Uterus (tissue), 4 donors: Measurements from ENCODE around the gene PKD1L1. TPM values are rescaled to one million over a fixed set of nuclear protein-coding genes. Genes with fewer than 3 reads are reported as not detected.

Experiments
- DNase-seq, 2 donors: peaks; one replicate each; pipeline ENCODE4 v3.0.0-alpha.2; 2019 to 2020
- H3K27ac ChIP-seq, 2 donors: fragments of 200-600 bp; sonication (generic); 1 replicate in 1 of 2; 2 replicates in 1 of 2; pipeline ENCODE4 v1.5.1; 2016 to 2018
- H3K27me3 ChIP-seq, 2 donors: fragments of 200-600 bp; sonication (generic); one replicate each; pipeline ENCODE4 v1.5.1; 2018 to 2019; ENCODE audit warnings: control low read depth in 1 of 2
- H3K36me3 ChIP-seq, 2 donors: fragments of 200-600 bp; sonication (generic); one replicate each; pipeline ENCODE4 v1.5.1; 2019; ENCODE audit warnings: control low read depth in 1 of 2
- H3K4me1 ChIP-seq, 2 donors: fragments of 200-600 bp; sonication (generic); one replicate each; pipeline ENCODE4 v1.5.1; 2018 to 2019; ENCODE audit warnings: control low read depth in 1 of 2
- H3K4me3 ChIP-seq, 2 donors: fragments of 200-600 bp; sonication (generic); 1 replicate in 1 of 2; 2 replicates in 1 of 2; pipeline ENCODE4 v1.5.1; 2018 to 2019; ENCODE audit warnings: mild to moderate bottlenecking in 1 of 2
- H3K9me3 ChIP-seq, 2 donors: fragments of 200-600 bp; sonication (generic); one replicate each; pipeline ENCODE4 v1.5.1; 2019; ENCODE audit warnings: control low read depth in 1 of 2
- POLR2A ChIP-seq, 2 donors: fragments of 450-650 bp; IDR thresholded peaks; one replicate each; pipeline ENCODE4 v1.6.1; 2016; ENCODE audit warnings: antibody characterized with exemption in 2 of 2, mild to moderate bottlenecking in 1 of 2, moderate library complexity in 1 of 2
- intact Hi-C: fragments of 100-400 bp; cut with DNase I; formaldehyde crosslinking; loops from one replicate; pipeline ENCODE4 v1.15.1; 2023; ENCODE audit warnings: low total_unique reads
- total RNA-seq, 4 donors: library from RNA; depleted of rRNA in 3 of 4; stranded (reverse); fragments of >200 nt in 3 of 4; gene quantifications; one replicate each; pipeline versions ENCODE4 v1.1.0 to v1.2.4, GENCODE V29; 2014 to 2023
- TF ChIP-seq, protein P1 (sequence below), 4 experiments: fragments of 200-600 bp in 2 of 4; fragments of 450-650 bp in 2 of 4; sonication (generic) in 2 of 4; IDR thresholded peaks; one replicate each; pipeline ENCODE4 v1.5.1; 2016 to 2019; ENCODE audit warnings: antibody characterized with exemption in 4 of 4, mild to moderate bottlenecking in 2 of 4, moderate library complexity in 1 of 4
- donor health status: DM: yes; HTN: yes; CAD: no.

The PKD1L1 gene
- total RNA-seq, 4 donors from 2014 or later = under 0.01 to 3.8 (median 0.74) TPM

DNA sequence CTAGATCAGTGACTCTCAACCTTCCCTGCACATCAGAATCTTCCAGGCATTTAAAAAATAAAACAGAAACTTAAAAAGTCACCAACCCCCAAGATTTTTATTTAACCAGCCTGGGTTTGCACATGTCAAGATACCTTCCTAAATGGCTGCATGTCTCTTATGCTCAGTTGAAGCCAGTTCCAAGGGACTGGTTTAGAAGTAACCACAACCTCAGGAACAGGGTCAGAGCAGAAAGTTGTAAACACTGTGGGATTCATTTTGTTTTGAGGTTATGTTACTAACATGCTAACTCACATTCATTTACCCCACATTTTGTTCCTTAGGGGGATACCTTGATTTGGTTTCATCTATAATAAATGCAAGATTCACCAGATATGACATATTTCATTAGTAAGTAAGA, 72.9 kb downstream of the PKD1L1 start:
- intact Hi-C loops = no loop called here
- Histone ChIP-seq H3K9me3 (no peaks in the 10 kb centered on the region), H3K4me1 (no peaks in the 10 kb centered on the region), H3K27me3 (no peaks in the 10 kb centered on the region), H3K27ac (no peak overlapping the region), H3K4me3 (no peak overlapping the region), H3K36me3 (no peaks in the 10 kb centered on the region)
- TF ChIP-seq POLR2A (IDR thresholded peaks at IDR 0.05) = no peak
- TF ChIP-seq, protein P1, sequence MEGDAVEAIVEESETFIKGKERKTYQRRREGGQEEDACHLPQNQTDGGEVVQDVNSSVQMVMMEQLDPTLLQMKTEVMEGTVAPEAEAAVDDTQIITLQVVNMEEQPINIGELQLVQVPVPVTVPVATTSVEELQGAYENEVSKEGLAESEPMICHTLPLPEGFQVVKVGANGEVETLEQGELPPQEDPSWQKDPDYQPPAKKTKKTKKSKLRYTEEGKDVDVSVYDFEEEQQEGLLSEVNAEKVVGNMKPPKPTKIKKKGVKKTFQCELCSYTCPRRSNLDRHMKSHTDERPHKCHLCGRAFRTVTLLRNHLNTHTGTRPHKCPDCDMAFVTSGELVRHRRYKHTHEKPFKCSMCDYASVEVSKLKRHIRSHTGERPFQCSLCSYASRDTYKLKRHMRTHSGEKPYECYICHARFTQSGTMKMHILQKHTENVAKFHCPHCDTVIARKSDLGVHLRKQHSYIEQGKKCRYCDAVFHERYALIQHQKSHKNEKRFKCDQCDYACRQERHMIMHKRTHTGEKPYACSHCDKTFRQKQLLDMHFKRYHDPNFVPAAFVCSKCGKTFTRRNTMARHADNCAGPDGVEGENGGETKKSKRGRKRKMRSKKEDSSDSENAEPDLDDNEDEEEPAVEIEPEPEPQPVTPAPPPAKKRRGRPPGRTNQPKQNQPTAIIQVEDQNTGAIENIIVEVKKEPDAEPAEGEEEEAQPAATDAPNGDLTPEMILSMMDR (IDR thresholded peaks at IDR 0.05) = no peak
- DNase-seq = no peak

DNA sequence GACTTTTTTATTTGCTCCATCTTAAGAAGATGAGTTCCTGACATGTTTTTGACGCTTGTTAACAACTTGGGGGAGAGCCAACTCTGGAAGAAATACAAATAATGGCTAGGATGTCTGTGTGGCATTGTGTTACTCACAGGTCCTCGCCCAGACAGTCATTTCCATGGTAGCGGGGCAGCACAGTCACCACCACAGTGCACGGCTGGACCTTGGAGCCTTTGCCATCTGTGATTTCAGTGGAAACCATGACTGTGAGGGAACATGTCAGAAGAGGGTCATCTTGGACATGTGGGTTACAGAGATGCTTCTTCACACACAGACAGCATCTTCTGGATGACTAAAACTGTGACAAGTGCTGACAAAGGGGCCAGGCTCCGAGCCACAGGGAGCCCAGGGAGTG, 74.5 kb downstream of the PKD1L1 start:
- Histone ChIP-seq H3K27me3 (no peaks in the 10 kb centered on the region), H3K4me1 (no peaks in the 10 kb centered on the region), H3K36me3 (no peaks in the 10 kb centered on the region), H3K9me3 (no peaks in the 10 kb centered on the region), H3K27ac (no peak overlapping the region), H3K4me3 (no peak overlapping the region)
- intact Hi-C loops = no loop called here
- DNase-seq = no peak
- TF ChIP-seq, protein P1 (IDR thresholded peaks at IDR 0.05) = no peak
- TF ChIP-seq POLR2A (IDR thresholded peaks at IDR 0.05) = no peak

DNA sequence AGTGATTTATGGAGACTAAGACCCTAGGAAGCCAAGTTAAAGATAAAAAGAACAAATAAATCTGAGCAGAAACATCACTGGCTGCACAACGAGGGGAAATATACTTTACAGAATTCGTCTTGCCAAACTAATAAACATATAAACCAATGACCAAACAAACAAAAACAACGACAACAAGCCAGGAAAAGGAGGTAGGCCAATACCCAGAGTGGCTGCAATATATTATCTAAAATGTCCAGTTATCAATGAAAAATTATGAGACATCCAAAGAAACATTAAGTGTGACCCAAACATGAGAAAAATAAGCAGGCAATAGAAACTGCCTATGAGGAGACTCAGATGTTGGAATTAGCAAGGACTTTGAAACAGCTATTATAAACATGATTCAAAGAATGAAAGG, 81.0 kb downstream of the PKD1L1 start:
- DNase-seq = no peak
- Histone ChIP-seq H3K4me3 (no peak overlapping the region), H3K27ac (no peak overlapping the region), H3K36me3 (no peaks in the 10 kb centered on the region), H3K9me3 (no peaks in the 10 kb centered on the region), H3K4me1 (no peaks in the 10 kb centered on the region), H3K27me3 (no peaks in the 10 kb centered on the region)
- intact Hi-C loops = no loop called here
- no peak for TF ChIP-seq POLR2A (IDR thresholded peaks at IDR 0.05)
- TF ChIP-seq, protein P1 (IDR thresholded peaks at IDR 0.05) = no peak

DNA sequence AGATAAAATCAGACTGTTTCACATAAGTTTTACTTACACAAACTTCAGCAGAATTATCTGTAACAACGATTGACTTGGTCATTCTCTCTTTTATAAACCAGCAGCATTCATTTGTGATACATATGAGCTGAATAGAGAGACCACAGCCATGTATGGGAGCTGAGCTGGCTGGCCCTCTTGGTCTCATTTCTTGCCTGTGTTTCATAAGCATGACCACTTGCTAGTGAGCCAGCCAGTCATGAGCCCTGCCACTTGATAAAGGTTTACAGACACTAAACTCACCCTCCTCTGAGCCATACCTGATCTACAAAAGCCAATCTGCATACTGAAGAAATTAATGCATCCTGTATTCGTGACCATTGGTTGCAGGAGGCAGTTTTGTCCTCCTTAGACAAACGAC, 82.1 kb downstream of the PKD1L1 start:
- Histone ChIP-seq H3K4me1 (no peaks in the 10 kb centered on the region), H3K27ac (no peak overlapping the region), H3K27me3 (no peaks in the 10 kb centered on the region), H3K4me3 (no peak overlapping the region), H3K36me3 (no peaks in the 10 kb centered on the region), H3K9me3 (no peaks in the 10 kb centered on the region)
- intact Hi-C loops = no loop called here
- DNase-seq = no peak
- no peak for TF ChIP-seq POLR2A (IDR thresholded peaks at IDR 0.05)
- TF ChIP-seq, protein P1 (IDR thresholded peaks at IDR 0.05) = no peak

DNA sequence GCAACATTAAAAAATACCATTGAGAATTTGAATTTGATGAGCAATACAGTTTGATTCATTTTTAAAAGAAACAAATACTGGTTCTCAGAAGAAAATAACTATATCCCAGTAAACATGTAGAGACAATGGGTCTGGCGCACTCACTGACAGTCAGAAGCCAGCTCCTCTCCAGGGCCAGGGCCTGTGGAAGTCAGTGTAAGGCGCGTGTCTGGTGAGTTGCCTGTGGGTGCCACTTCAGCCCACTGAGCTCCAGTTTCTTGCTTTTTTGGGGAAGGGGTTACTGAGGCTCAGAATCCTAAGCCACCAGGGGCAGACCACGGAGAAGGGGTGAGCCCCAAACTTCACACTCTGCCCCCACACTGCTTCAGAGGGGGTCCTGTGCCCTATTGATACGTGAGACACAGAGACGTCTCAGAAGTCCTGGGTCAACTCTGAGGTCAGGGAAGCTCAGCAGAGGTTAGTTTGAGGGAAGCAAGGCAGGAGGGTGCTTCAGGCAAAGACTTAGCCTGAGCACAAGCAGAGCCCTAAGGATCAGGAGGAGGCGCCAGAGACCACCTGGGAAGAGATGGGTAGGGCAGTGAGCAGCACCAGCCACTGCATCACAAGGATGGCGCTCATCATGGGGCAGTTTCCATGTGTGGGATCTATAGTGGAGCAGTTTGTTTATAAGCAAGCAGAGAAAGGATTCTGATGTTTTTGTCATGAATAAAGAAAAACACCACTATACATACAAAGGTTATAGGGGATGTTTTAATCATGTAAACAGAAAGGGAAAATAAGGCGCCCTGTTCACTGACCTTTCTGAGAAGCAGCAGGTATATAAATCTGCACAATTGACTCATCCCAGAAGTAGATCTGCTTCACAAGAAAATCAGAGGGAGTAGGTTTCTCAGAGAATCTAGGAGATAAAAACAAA, 95.7 kb downstream of the PKD1L1 start:
- H3K4me1 ChIP-seq = no peaks in the 10 kb centered on the region
- H3K27ac ChIP-seq = no peak overlapping the region
- no peak for DNase-seq
- H3K9me3 ChIP-seq = no peaks in the 10 kb centered on the region
- H3K27me3 ChIP-seq = no peaks in the 10 kb centered on the region
- intact Hi-C loops = no loop called here
- TF ChIP-seq POLR2A (IDR thresholded peaks at IDR 0.05) = no peak
- TF ChIP-seq, protein P1 (IDR thresholded peaks at IDR 0.05) = no peak
- H3K36me3 ChIP-seq = no peaks in the 10 kb centered on the region
- no peak overlapping the region for H3K4me3 ChIP-seq
